ENCODE measurements around the gene FNBP1L. TPM values are rescaled to one million over a fixed set of nuclear protein-coding genes. Genes with fewer than 3 reads are reported as not detected.

The FNBP1L gene
- total RNA-seq, 1 donor from 2014 or later, result 78.6 TPM

DNA sequence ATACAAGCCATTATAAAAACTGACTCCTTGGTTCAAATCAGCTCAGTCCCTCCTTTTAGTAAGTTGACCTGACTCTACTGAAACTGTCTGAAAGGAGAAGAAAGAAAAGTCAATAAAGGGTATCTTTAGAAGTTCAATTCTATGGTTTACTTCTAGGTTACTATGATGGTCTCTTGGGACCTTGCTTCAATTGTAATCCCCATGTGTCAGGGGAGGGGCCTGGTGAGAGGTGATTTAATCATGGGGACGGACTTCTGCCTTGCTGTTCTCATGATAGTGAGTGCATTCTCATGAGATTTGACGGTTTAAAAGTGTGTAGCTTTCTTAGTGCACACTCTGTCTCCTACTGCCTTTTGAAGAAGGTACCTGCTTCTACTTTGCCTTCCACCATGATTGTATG, 31.7 kb upstream of the FNBP1L start:
- TF ChIP-seq, protein P1, sequence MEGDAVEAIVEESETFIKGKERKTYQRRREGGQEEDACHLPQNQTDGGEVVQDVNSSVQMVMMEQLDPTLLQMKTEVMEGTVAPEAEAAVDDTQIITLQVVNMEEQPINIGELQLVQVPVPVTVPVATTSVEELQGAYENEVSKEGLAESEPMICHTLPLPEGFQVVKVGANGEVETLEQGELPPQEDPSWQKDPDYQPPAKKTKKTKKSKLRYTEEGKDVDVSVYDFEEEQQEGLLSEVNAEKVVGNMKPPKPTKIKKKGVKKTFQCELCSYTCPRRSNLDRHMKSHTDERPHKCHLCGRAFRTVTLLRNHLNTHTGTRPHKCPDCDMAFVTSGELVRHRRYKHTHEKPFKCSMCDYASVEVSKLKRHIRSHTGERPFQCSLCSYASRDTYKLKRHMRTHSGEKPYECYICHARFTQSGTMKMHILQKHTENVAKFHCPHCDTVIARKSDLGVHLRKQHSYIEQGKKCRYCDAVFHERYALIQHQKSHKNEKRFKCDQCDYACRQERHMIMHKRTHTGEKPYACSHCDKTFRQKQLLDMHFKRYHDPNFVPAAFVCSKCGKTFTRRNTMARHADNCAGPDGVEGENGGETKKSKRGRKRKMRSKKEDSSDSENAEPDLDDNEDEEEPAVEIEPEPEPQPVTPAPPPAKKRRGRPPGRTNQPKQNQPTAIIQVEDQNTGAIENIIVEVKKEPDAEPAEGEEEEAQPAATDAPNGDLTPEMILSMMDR (IDR thresholded peaks at IDR 0.05; ENCODE audit: insufficient read depth, low read length, poor library complexity, severe bottlenecking), result no peak
- H3K4me3 ChIP-seq (ENCODE audit: low read depth, low read length), result no peak overlapping the region
- H3K36me3 ChIP-seq (ENCODE audit: control insufficient read depth, insufficient read depth, low read length), result no peaks in the 10 kb centered on the region
- no peaks in the 10 kb centered on the region for H3K27me3 ChIP-seq (ENCODE audit: control insufficient read depth, insufficient read depth, low read length)
- no peak for DNase-seq (ENCODE audit: low read depth)

- Histone ChIP-seq H3K36me3 (ENCODE audit: control insufficient read depth, insufficient read depth, low read length) (no peaks in the 10 kb centered on the region), H3K27me3 (ENCODE audit: control insufficient read depth, insufficient read depth, low read length) (no peaks in the 10 kb centered on the region), H3K4me3 (ENCODE audit: low read depth, low read length) (no peak overlapping the region)
- DNase-seq (ENCODE audit: low read depth), result no peak
- TF ChIP-seq, protein P1 (IDR thresholded peaks at IDR 0.05; ENCODE audit: insufficient read depth, low read length, poor library complexity, severe bottlenecking), result no peak
Observed at GRCh38 chr1:93419344-93419743, 28.6 kb upstream of the FNBP1L start.

DNA sequence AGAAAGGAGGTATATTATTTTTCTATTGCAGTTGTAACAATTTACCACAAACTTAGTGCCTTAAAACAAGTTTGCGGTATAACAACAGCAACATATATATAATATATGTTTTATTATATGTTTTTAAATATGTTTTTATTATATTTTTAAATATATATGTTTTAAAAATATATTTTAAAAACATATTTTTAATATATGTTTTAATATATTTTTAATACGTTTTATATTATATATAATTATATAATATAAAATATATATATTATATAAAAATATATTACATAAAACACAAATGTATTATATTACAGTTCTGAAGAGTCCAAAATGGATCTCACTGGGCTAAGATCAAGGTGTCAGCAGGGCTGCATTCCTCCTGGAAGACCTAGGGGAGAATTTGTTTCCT, 27.5 kb upstream of the FNBP1L start:
- DNase-seq (ENCODE audit: low read depth), result no peak
- Histone ChIP-seq H3K4me3 (ENCODE audit: low read depth, low read length) (no peak overlapping the region), H3K36me3 (ENCODE audit: control insufficient read depth, insufficient read depth, low read length) (no peaks in the 10 kb centered on the region), H3K27me3 (ENCODE audit: control insufficient read depth, insufficient read depth, low read length) (no peaks in the 10 kb centered on the region)
- TF ChIP-seq, protein P1 (IDR thresholded peaks at IDR 0.05; ENCODE audit: insufficient read depth, low read length, poor library complexity, severe bottlenecking), result no peak

GRCh38 chr1:93426181-93426580, 21.7 kb upstream of the FNBP1L start:
- no peak for DNase-seq (ENCODE audit: low read depth)
- TF ChIP-seq, protein P1 (IDR thresholded peaks at IDR 0.05; ENCODE audit: insufficient read depth, low read length, poor library complexity, severe bottlenecking), result no peak
- H3K36me3 ChIP-seq (ENCODE audit: control insufficient read depth, insufficient read depth, low read length), result no peaks in the 10 kb centered on the region
- H3K4me3 ChIP-seq (ENCODE audit: low read depth, low read length), result no peak overlapping the region
- no peaks in the 10 kb centered on the region for H3K27me3 ChIP-seq (ENCODE audit: control insufficient read depth, insufficient read depth, low read length)

DNA sequence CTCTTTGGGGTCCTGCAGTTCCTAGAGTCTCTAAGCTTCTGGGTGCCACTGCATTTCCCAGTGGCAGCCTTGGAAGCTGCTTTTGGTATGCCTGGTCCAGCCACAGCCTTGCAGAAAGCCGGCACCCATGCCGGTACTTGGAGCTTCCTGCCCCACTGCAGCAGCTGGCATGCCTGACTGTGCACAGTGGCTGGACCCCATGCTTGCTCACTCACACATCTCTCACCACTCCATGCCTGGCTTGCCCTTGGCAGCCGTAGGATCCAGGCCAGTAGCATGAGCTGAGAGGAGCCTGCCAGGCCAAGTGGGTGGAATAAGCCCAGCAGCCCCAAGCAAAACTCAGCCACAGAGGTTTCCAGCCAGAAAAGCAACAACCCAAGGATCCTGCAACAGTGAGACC, 20.3 kb upstream of the FNBP1L start:
- TF ChIP-seq, protein P1 (IDR thresholded peaks at IDR 0.05; ENCODE audit: insufficient read depth, low read length, poor library complexity, severe bottlenecking), result no peak
- Histone ChIP-seq H3K4me3 (ENCODE audit: low read depth, low read length) (no peak overlapping the region), H3K27me3 (ENCODE audit: control insufficient read depth, insufficient read depth, low read length) (no peaks in the 10 kb centered on the region), H3K36me3 (ENCODE audit: control insufficient read depth, insufficient read depth, low read length) (no peaks in the 10 kb centered on the region)
- DNase-seq (ENCODE audit: low read depth), result no peak

DNA sequence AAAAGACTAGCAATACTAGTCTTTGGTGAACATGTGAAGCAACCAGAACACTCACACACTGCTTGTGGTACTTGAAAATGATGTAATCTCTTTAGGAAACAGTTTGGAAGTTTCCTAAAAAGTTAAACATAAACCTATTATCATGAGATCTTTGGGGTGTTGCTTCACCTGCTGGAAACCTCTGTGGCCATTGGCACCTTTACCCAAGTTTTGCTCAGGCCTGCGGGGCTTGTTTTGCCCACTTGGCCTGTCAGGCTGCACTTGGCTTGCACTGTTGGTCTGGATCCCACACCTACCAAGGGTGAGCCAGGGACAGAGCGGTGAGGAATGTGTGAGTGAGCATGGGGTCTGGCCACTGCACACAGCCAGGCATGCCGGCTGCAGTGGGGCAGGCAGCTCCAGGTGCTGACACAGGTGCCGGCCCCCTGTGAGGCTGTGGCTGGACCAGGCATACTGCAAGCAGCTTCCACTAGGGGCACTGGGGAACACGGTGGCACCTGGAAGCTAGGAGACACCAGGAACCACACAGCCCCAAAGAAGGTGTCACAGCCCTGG, 14.4 kb upstream of the FNBP1L start:
- Histone ChIP-seq H3K4me3 (ENCODE audit: low read depth, low read length) (no peak overlapping the region), H3K27me3 (ENCODE audit: control insufficient read depth, insufficient read depth, low read length) (peaks cover 5% of the 10 kb centered on the region), H3K36me3 (ENCODE audit: control insufficient read depth, insufficient read depth, low read length) (no peaks in the 10 kb centered on the region)
- no peak for DNase-seq (ENCODE audit: low read depth)
- TF ChIP-seq, protein P1 (IDR thresholded peaks at IDR 0.05; ENCODE audit: insufficient read depth, low read length, poor library complexity, severe bottlenecking), result peak; percentile 12
